ENCODE results near the gene CEP63. TPM values are rescaled to one million over a fixed set of nuclear protein-coding genes. Genes with fewer than 3 reads are reported as not detected.

The CEP63 gene
- polyA plus RNA-seq, 3 donors, result 11.1 to 18.8 (median 17.2) TPM

- H4K20me1 ChIP-seq (ENCODE audit: insufficient read depth, low read length), result no peaks in the 10 kb centered on the region
- 93% methylated on average over 2 of the region's 4 CpGs for WGBS (ENCODE audit: insufficient coverage)
- H3K9ac ChIP-seq (ENCODE audit: insufficient read depth, low read length, poor library complexity, severe bottlenecking), result no peak overlapping the region
- H3K9me3 ChIP-seq (replicated peaks in 1 of 2; ENCODE audit: control insufficient read depth in 1 of 2, insufficient read depth in 1 of 2, low read length in 2 of 2), result no peaks in the 10 kb centered on the region
- Mint-ChIP-seq H3K4me1 (peaks cover 5% of the 10 kb centered on the region), H3K4me3 (no peak overlapping the region), H3K9me3 (no peaks in the 10 kb centered on the region), H3K27ac (no peak overlapping the region), H3K36me3 (no peaks in the 10 kb centered on the region), H3K27me3 (ENCODE audit: low read depth in 3 of 3) (peaks cover 0 to 2% (median 0%) of the 10 kb centered on the region in 3 donors)
- DNase-seq, result no peak
- no peak overlapping the region for H3K4me3 ChIP-seq (replicated peaks in 1 of 3; ENCODE audit: low read depth in 2 of 3, low read length in 3 of 3)
- no peak overlapping the region for H3K4me2 ChIP-seq (replicated peaks; ENCODE audit: extremely low read depth, low read length, poor library complexity, severe bottlenecking)
- H3K27me3 ChIP-seq (ENCODE audit: control insufficient read depth in 2 of 2, insufficient read depth in 2 of 2, low read length in 2 of 2), result no peaks in the 10 kb centered on the region
- TF ChIP-seq CTCF (IDR thresholded peaks at IDR 0.05), result no peak
- no peaks in the 10 kb centered on the region for H3K4me1 ChIP-seq (ENCODE audit: control insufficient read depth in 1 of 2, insufficient read depth in 2 of 2, low read length in 2 of 2)
- H3K36me3 ChIP-seq (replicated peaks in 1 of 2; ENCODE audit: control insufficient read depth in 1 of 2, insufficient read depth in 2 of 2, low read length in 2 of 2), result no peaks in the 10 kb centered on the region
- H3K27ac ChIP-seq (ENCODE audit: low read depth in 1 of 2, low read length in 2 of 2), result no peak overlapping the region
- H3K79me2 ChIP-seq (ENCODE audit: insufficient read depth, low read length), result no peaks in the 10 kb centered on the region
- intact Hi-C loops (cut with micrococcal nuclease), result no loop called here
- H2AFZ ChIP-seq (ENCODE audit: insufficient read depth, low read depth, low read length, poor library complexity, severe bottlenecking), result no peak overlapping the region
These were observed 129.1 kb downstream of the CEP63 start for GRCh38 chr3:134614955-134615354.

GRCh38 chr3:134615743-134616142 lies 129.9 kb downstream of the CEP63 start:
- no peaks in the 10 kb centered on the region for H3K4me1 ChIP-seq (ENCODE audit: control insufficient read depth in 1 of 2, insufficient read depth in 2 of 2, low read length in 2 of 2)
- no peak for DNase-seq
- no peak overlapping the region for H3K4me3 Mint-ChIP-seq
- no peaks in the 10 kb centered on the region for H3K27me3 Mint-ChIP-seq (ENCODE audit: low read depth in 3 of 3)
- no peaks in the 10 kb centered on the region for H3K79me2 ChIP-seq (ENCODE audit: insufficient read depth, low read length)
- no peak overlapping the region for H3K4me3 ChIP-seq (replicated peaks in 1 of 3; ENCODE audit: low read depth in 2 of 3, low read length in 3 of 3)
- TF ChIP-seq CTCF (IDR thresholded peaks at IDR 0.05), result no peak
- no peak overlapping the region for H2AFZ ChIP-seq (ENCODE audit: insufficient read depth, low read depth, low read length, poor library complexity, severe bottlenecking)
- H3K27me3 ChIP-seq (ENCODE audit: control insufficient read depth in 2 of 2, insufficient read depth in 2 of 2, low read length in 2 of 2), result no peaks in the 10 kb centered on the region
- H3K9me3 ChIP-seq (replicated peaks in 1 of 2; ENCODE audit: control insufficient read depth in 1 of 2, insufficient read depth in 1 of 2, low read length in 2 of 2), result no peaks in the 10 kb centered on the region
- H3K9me3 Mint-ChIP-seq, result no peaks in the 10 kb centered on the region
- no peaks in the 10 kb centered on the region for H3K36me3 Mint-ChIP-seq
- 91% methylated on average over 4 of the region's 5 CpGs for WGBS (ENCODE audit: insufficient coverage)
- H3K36me3 ChIP-seq (replicated peaks in 1 of 2; ENCODE audit: control insufficient read depth in 1 of 2, insufficient read depth in 2 of 2, low read length in 2 of 2), result no peaks in the 10 kb centered on the region
- H3K4me1 Mint-ChIP-seq, result peaks cover 5% of the 10 kb centered on the region
- no peak overlapping the region for H3K27ac ChIP-seq (ENCODE audit: low read depth in 1 of 2, low read length in 2 of 2)
- H4K20me1 ChIP-seq (ENCODE audit: insufficient read depth, low read length), result no peaks in the 10 kb centered on the region
- H3K9ac ChIP-seq (ENCODE audit: insufficient read depth, low read length, poor library complexity, severe bottlenecking), result no peak overlapping the region
- H3K27ac Mint-ChIP-seq, result no peak overlapping the region
- H3K4me2 ChIP-seq (replicated peaks; ENCODE audit: extremely low read depth, low read length, poor library complexity, severe bottlenecking), result no peak overlapping the region
- intact Hi-C loops (cut with micrococcal nuclease), result no loop called here
